OCI-M2 (cell line): ENCODE data around the gene CDH2.
"Not testable (repeated sequence)": the region's sequence is repeated elsewhere in the genome, so short reads cannot be mapped to it uniquely, and the experiment has no call there.

Source experiments
- DNase-seq: peaks from one replicate; lab custom pipeline; 2025; ENCODE audit not compliant: unreplicated experiment; lab: John Stamatoyannopoulos, UW

Gene CDH2

DNA sequence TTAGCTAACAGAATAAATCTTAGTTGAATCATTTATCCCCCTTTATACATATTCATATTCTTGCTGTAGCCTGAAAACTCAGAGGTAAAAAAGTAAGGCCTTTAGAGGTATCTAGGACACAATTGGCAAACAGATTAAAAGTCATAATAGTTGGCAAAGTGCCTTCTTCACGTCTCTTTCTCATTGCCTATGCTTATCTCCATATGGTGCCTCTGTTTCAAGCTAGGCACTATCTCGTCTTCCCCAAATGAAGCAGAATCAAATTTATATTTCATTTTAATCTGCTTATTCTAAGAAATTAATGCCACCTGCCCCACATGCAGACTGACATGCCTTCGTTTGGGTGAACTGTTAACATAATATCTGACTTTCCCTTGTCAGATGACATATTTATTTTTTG lies 245.4 kb downstream of the CDH2 start:
- no peak for DNase-seq

DNA sequence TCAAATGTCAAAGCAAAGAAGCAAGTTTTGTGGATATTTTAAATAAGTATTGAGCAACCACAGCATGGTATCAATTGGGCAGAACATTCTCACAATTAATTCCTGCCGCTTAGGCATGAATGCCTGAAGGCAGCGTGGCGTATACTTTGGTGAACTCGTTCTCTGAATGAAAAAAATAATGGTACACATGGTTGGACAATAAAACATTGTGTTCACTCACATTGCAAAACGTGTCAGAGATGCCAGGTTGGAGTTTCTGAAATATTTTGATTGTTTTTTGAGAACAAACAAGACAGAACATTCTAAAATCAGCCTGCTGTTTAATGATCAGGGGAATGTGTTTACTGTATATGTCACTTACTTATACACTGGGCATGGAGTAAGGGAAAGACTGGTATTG lies 254.2 kb downstream of the CDH2 start:
- DNase-seq: no peak

DNA sequence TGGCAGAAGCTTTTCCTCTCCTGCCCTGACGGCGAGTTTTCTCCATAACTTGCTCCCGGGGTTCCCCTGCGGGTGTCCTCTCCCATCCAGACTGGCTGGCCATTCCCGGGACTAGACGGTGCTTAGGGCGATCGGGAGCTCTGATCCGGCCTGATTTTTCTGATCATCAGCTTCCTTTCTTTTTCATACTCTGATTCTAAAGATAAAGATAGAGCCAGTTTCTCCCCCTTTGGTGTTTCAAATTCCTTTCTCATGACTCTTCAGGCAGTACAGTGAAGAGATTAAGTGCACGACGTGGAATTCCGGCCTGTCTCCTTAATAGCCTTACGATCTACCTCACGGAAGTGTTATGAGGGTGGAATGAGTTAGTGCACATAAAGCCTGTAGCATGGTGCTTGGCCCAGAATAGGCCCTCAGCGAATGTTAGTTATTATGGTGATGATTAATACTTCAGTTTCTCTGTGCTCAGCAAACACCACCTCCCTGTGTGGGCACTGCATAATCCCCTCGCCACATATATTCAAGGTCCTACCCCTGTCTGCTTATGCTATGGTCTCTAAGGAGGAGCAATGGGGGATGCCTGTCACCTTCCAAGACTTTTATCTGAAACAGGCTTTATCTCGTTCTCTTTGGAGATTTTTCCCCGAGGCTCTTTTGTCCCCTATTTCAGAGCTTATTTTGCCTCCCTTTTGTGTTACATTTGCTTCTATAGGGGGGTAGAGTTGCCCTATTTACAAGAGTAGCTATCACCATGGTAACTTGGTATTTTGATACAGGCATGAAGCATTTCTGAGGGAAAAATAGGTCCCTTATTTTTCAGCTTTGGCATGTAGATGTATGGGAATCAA lies 254.8 kb downstream of the CDH2 start:
- DNase-seq: no peak

DNA sequence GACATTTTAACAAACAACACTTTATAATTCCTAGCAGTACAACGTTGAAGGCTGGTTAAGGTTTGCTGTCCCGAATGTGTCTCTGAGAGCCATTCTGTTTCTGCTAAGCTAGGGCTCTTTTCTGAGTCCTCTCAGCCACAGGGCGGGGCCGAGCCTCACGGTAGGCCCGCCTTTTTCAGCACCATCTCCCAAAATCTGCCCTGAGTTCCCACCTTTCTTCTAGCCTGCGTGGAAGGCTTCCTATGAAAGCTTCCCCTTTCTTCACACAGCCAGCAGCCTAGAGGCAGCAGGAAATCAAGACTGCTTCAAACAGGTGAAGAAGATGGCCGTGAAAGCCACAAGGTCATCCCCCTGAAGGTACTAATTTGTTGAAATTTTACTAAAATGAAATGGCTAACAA lies 255.5 kb downstream of the CDH2 start:
- no peak for DNase-seq

DNA sequence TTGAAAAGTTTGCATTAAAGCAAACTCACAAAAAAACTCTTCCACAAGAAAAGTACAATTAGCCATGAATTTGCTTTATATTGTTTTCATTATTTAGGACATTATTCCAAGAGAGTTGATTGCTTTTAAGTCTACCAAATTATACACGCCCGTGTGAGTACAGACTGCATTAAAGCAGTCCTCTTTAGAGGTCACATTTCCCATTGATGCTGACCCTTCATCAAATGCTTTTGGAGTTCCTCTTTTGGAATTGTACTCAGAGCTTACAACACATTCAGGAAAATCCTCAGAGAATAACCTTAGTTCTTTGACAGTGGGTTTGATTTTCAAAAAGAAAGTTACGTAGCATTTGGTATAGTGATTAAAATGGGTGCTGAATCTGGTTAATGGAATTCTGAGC lies 256.1 kb downstream of the CDH2 start:
- no peak for DNase-seq

DNA sequence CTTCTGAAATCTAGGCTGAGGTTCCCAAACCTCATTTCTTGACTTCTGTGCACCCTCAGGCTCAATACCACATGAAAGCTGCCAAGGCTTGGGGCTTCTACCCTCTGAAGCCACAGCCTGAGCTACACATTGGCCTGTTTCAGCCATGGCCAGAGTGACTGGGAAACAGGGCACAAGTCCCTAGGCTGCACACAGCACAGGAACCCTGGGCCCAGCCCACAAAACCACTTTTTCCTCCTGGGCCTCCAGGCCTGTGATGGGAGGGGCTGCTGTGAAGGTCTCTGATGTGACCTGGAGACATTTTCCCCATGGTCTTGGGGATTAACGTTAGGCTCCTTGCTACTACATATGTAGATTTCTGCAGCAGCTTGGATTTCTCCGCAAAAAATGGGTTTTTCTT lies 270.7 kb downstream of the CDH2 start:
- not testable (repeated sequence) for DNase-seq

DNA sequence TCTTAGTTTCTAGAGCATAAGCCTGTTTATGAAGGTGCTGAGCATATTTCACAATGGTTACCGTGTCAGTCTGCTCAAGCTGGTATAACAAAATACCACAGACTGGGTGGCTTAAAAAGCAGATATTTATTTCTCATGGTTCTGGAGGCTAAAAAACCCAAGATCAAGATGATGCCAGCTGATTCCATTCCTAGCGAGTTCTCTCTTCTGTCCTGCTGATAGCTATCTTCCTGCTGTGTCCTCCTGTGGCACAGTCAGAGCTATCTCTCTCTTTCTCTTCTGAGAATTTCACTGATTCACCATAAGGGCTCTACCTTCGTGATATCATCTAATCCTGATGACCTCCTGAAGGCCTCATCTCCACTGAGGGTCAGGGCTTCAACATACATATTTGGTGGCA lies 273.0 kb downstream of the CDH2 start:
- no peak for DNase-seq

DNA sequence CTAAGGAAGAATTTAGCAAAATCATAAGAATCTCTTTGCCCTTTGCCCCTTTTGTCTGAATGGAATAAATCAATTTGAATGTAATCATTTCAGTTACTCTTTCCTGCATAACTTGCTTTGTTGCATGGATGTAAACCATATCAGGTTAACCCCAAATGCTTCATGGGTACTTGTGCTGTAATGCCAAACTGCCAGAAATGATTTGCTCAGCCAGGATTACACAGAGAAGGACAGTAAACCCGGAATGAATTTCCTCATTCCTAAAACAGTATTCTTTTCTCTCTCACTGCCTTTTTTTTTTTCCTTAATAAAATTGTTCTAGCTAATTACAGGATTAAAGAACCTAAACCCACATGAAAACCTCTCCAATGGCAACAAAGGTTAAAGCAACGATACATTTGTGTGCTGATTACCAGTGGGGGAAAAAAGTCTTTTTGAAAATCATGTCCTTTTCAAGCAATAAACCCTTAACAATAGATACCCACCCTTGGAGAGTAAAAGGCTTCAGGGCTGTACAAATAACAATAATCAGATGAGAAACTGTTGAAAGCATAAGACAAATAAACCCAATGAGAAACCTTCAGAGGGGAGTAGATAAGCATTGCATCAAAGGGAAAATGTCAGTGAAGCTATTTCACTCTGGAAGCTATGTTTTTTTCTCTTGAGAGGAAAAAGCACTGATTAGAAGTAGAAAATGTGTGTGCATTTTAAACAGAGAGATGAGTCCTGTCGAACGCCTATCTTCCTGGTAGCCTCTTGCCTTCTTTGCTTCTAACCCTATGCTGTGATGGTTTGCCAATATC lies 275.3 kb downstream of the CDH2 start:
- no peak for DNase-seq
